GM18873 (cell line): ENCODE measurements around the gene DAND5.
"Not testable (repeated sequence)": the region's sequence is repeated elsewhere in the genome, so short reads cannot be mapped to it uniquely, and the experiment has no call there.

ENCODE experiments used
- ATAC-seq: cut with Tn5 transposase; IDR thresholded peaks from one replicate; pipeline ENCODE4 v1.9.1; 2021; ENCODE audit warnings: mild to moderate bottlenecking, moderate library complexity, moderate number of reproducible peaks; ENCODE audit not compliant: unreplicated experiment, low FRiP score

DAND5 gene

GRCh38 chr19:12959481-12959880 is 9.9 kb upstream of the DAND5 start:
- no peak for ATAC-seq

GRCh38 chr19:12965017-12965811 is 4.2 kb upstream of the DAND5 start:
- no peak for ATAC-seq

GRCh38 chr19:12965812-12966135 is 3.6 kb upstream of the DAND5 start:
- no peak for ATAC-seq

- no peak for ATAC-seq
These were observed 1.5 kb upstream of the DAND5 start for GRCh38 chr19:12967907-12968306.

GRCh38 chr19:12970070-12970820 is 869 bp downstream of the DAND5 start:
- no peak for ATAC-seq

GRCh38 chr19:12973236-12973635 is 3.9 kb downstream of the DAND5 start:
- no peak for ATAC-seq

GRCh38 chr19:12974301-12975220 is 5.2 kb downstream of the DAND5 start:
- ATAC-seq = no peak

- no peak for ATAC-seq
These were observed 5.9 kb downstream of the DAND5 start for GRCh38 chr19:12975221-12975741.

- ATAC-seq = not testable (repeated sequence)
These were observed 6.7 kb downstream of the DAND5 start for GRCh38 chr19:12976109-12976508.

- no peak for ATAC-seq
These were observed 10.6 kb downstream of the DAND5 start for GRCh38 chr19:12979974-12980373.

GRCh38 chr19:12982648-12983047 is 13.3 kb downstream of the DAND5 start:
- ATAC-seq = no peak

GRCh38 chr19:12983091-12983490 is 13.7 kb downstream of the DAND5 start:
- ATAC-seq = no peak

GRCh38 chr19:12983542-12984142 is 14.3 kb downstream of the DAND5 start:
- ATAC-seq = no peak

GRCh38 chr19:12984143-12984627 is 14.8 kb downstream of the DAND5 start:
- no peak for ATAC-seq

GRCh38 chr19:12984683-12985048 is 15.3 kb downstream of the DAND5 start:
- no peak for ATAC-seq

GRCh38 chr19:12985049-12985776 is 15.8 kb downstream of the DAND5 start:
- no peak for ATAC-seq

- ATAC-seq = no peak
These were observed 17.4 kb downstream of the DAND5 start for GRCh38 chr19:12986726-12987125.

GRCh38 chr19:12987190-12987589 is 17.8 kb downstream of the DAND5 start:
- ATAC-seq = no peak

- no peak for ATAC-seq
These were observed 18.4 kb downstream of the DAND5 start for GRCh38 chr19:12987781-12988180.

- ATAC-seq = no peak
These were observed 21.1 kb downstream of the DAND5 start for GRCh38 chr19:12990431-12990830.
